Naive B cell (primary cell): ENCODE measurements around the gene LRRFIP1. TPM values are rescaled to one million over a fixed set of nuclear protein-coding genes. Genes with fewer than 3 reads are reported as not detected.
A peak's percentile ranks its signal among the peaks of the same experiment; 100 is the strongest.
"Not testable (repeated sequence)": the region's sequence is repeated elsewhere in the genome, so short reads cannot be mapped to it uniquely, and the experiment has no call there.

Experiments
- ATAC-seq, 2 donors: fragments of 150-1000 bp; cut with Tn5 transposase; 2 replicates each; pipeline ENCODE4 v1.10.0; 2021; ENCODE audit warnings: low read depth in 2 of 2, mild to moderate bottlenecking in 2 of 2, moderate library complexity in 2 of 2
- DNase-seq: peaks from one replicate; pipeline ENCODE4 v3.0.0; 2022
- H3K27ac Mint-ChIP-seq, 6 donors: one replicate each; pipeline ENCODE4 v1.8.0; 2020 to 2022; ENCODE audit warnings: mild to moderate bottlenecking in 6 of 6, mixed read lengths in 6 of 6, moderate library complexity in 5 of 6, inconsistent platforms in 2 of 6
- H3K27me3 Mint-ChIP-seq, 3 donors: one replicate each; pipeline ENCODE4 v1.8.0; 2021 to 2022; ENCODE audit warnings: mixed read lengths in 3 of 3, mild to moderate bottlenecking in 1 of 3
- H3K36me3 Mint-ChIP-seq, 2 donors: one replicate each; pipeline ENCODE4 v1.8.0; 2020 to 2022; ENCODE audit warnings: mixed read lengths in 2 of 2, inconsistent platforms in 1 of 2, mild to moderate bottlenecking in 1 of 2
- H3K4me1 Mint-ChIP-seq, 3 donors: one replicate each; pipeline ENCODE4 v1.8.0; 2020 to 2022; ENCODE audit warnings: mixed read lengths in 3 of 3, inconsistent platforms in 1 of 3, mild to moderate bottlenecking in 1 of 3, moderate library complexity in 1 of 3
- H3K4me3 Mint-ChIP-seq, 8 donors: one replicate each; pipeline ENCODE4 v1.8.0; 2020 to 2022; ENCODE audit warnings: mild to moderate bottlenecking in 8 of 8, mixed read lengths in 8 of 8, moderate library complexity in 8 of 8, inconsistent platforms in 2 of 8
- H3K9me3 Mint-ChIP-seq, 7 donors: one replicate each; pipeline ENCODE4 v1.8.0; 2020 to 2022; ENCODE audit warnings: mixed read lengths in 7 of 7, mild to moderate bottlenecking in 5 of 7, inconsistent platforms in 2 of 7, moderate library complexity in 1 of 7
- polyA plus RNA-seq, 6 donors: library from polyadenylated mRNA; unstranded; fragments of 300-500 nt; fragmentation: Illumina TruSeq; gene quantifications; one replicate each; pipeline ENCODE4 v1.2.3, GENCODE V29; 2021; ENCODE audit warnings: low read depth in 6 of 6

LRRFIP1 gene
- polyA plus RNA-seq, 6 donors from 2014 or later = 45.8 to 88.7 (median 68.2) TPM

DNA sequence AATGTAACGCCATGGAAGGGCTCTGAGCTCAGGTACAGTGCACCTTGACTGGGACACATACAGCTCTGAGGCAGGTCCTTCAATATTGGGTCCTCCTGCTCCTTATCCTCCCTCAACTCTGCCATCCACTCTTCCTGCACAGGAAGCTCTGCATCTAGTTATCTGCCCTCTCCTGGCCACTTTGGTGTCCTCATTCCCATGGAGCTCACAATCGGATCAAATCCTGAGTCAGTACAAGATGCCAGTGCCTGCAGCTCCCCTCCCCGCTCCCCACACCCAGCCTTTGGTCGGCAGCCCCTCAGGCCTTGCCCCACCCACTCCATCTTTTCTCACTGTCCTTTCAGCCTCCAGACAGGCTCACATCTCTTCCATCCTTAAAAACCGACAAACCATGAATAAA is 58.0 kb downstream of the LRRFIP1 start:
- no peak for ATAC-seq
- Mint-ChIP-seq H3K36me3 (no peaks in the 10 kb centered on the region), H3K9me3 (no peaks in the 10 kb centered on the region), H3K27me3 (no peaks in the 10 kb centered on the region), H3K27ac (peak overlapping the region; percentile 79 to 99 (median 90)), H3K4me1 (peaks cover 44 to 54% (median 44%) of the 10 kb centered on the region in 3 donors), H3K4me3 (no peak overlapping the region)
- no peak for DNase-seq

DNA sequence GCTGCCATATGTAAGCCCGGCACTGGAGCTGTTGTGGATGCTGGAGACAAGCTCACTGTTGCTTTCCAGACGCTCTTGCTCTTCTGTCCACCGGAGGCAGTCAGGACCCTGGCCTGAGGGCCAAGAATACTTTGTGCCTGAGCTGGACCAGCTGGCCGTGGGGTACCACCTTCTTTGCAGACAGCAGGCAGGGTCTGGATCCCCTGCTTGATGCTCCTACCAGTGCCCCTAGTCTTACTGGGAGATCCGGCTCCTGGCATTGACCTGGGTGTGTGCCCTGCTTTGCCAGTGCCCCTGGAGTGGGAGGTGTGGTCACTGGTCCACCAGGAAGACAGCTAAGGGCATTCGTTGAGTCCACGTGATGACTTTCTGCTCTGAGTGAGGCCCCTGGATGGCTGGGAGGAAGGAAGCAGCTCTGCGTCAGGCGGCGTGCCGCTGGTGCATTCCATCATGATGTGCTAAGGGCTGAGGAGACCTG is 59.3 kb downstream of the LRRFIP1 start:
- Mint-ChIP-seq H3K9me3 (no peaks in the 10 kb centered on the region), H3K27me3 (no peaks in the 10 kb centered on the region), H3K4me3 (peak overlapping the region in 7 of 8 donors; percentile 8 to 89 (median 67)), H3K27ac (peak overlapping the region; percentile 99 to 100 (median 100)), H3K4me1 (peaks cover 49 to 59% (median 50%) of the 10 kb centered on the region in 3 donors), H3K36me3 (no peaks in the 10 kb centered on the region)
- DNase-seq = no peak
- ATAC-seq = no peak

DNA sequence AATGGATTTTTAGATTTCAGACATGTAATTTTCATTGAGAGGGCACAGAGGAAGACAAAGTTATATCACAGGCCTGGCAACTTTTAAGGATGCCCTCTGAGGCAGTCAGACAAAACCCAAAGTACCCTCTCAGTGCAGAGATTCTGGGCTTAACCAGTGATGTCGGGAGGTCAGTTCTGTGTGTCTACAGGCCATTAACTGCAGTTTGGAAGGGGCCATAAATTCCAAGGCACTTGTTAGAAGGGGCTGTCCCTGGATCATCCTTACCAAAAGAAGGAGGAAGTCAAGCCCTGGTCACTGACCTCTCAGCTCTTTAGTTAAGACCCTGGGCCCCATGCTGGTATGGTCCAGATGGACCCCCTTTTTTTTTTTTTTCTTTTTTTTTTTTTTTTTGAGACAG is 60.7 kb downstream of the LRRFIP1 start:
- Mint-ChIP-seq H3K4me3 (peak overlapping the region; percentile 52 to 91 (median 80)), H3K27ac (peak overlapping the region; percentile 99 to 100 (median 100)), H3K27me3 (no peaks in the 10 kb centered on the region), H3K36me3 (no peaks in the 10 kb centered on the region), H3K9me3 (no peaks in the 10 kb centered on the region), H3K4me1 (peaks cover 52 to 60% (median 53%) of the 10 kb centered on the region in 3 donors)
- ATAC-seq = no peak
- DNase-seq = no peak

DNA sequence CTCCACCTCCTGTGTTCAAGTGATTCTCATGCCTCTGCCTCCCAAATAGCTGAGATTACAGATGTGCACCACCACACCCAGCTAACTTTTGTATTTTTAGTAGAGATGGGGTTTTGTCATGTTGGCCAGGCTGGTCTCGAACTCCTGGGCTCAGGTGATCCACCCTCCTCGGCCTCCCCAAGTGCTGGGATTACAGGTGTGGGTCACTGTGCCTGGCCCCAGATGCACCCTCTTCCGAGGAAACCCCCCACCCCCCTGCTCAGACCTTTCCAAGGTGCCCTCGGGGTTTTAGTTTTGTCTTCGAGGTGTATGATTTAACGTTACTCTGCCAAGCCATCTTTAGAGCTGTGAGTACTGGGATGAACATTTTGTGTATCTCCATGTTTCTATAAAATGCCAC is 61.2 kb downstream of the LRRFIP1 start:
- Mint-ChIP-seq H3K4me1 (peaks cover 57 to 65% (median 58%) of the 10 kb centered on the region in 3 donors), H3K4me3 (peak overlapping the region in 7 of 8 donors; percentile 61 to 93 (median 84)), H3K27ac (peak overlapping the region; percentile 99 to 100 (median 100))
- H3K36me3 Mint-ChIP-seq, ATAC-seq, H3K9me3 Mint-ChIP-seq, H3K27me3 Mint-ChIP-seq, DNase-seq: not testable (repeated sequence)

DNA sequence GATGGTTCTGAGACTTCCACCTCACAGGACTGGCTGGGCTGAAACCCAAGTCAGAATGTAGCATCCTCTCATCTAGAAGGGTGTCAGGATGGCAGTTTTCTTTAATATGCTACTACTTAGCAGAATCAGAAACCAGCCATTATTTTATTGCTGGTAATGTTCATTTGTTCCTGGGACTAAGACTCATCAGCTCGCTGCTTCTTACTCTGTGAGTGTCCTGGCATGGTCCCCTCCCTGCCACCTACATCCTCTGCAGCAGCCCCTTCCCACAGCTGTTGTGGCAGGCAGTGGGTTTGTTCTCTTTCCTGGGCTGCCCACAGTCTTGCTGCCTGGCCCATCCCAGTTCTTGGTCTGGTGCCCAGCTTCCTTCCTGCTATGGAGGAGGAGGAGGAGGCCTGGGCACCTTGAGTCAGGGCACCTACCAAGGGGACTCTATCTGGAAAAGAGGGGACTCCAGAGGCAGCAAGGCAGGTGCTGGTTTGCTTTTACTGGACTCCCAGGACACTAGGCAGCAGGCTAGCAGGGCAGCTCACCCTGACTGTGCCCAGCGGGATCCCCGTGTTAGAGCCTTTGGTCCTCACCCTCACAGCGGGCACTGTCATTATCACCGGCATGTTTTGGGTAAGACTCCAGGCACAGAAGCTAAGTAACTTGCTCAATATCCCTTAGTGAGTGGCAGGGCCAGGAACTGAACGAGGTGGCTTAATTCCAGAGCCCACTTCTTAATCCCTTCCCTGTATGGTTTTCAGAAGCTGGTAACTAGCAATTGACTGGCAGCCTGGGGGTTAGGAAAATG is 62.1 kb downstream of the LRRFIP1 start:
- Mint-ChIP-seq H3K4me1 (peaks cover 67 to 73% (median 68%) of the 10 kb centered on the region in 3 donors), H3K4me3 (peak overlapping the region; percentile 84 to 94 (median 88)), H3K9me3 (no peaks in the 10 kb centered on the region), H3K27ac (peak overlapping the region; percentile 99 to 100 (median 100)), H3K27me3 (no peaks in the 10 kb centered on the region), H3K36me3 (no peaks in the 10 kb centered on the region)
- ATAC-seq (no peak), DNase-seq (no peak)

DNA sequence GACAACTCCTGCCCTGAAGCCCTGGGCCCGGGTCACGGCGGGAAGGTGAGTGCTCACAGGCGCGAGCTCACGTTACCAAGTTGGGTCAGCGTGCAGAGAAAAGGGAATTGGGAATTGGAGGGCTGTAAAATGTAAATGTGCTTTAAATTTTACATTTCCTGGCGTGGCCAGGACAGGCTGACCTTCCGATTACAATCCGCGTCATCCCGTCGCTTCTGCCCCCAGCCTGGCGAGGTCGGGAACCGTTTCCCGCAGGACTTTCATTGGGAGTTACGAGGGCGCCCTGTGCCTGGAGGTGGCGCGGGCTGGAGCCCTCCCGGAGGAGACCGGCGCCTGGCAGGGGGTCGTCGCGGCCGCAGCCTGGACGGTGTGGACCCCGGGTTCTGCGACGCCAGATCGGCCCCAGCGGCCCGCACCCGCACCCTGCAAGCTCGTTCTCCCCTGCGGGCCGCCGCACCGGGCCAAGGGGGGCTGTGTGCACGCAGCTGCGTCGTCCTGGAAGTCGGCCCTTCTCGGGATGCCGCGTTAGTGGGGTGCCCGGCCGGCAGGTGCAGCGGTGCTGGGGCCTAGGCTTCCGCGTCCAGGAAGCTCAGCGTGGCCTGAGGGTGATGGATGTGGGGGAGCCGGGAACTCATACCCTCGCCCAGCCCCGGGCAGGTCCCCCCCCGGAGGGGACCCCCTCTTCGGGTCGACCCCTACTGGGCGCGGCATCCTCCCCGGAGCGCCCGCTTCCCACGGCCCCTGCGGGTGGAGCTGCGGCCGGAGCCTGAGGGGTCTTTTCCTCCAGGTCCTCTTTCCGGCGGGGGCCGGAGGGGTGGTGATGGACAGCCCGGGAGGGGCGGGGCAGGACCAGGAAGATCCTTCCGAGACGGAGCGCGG is 63.9 kb downstream of the LRRFIP1 start:
- Mint-ChIP-seq H3K4me1 (peaks cover 72 to 79% (median 78%) of the 10 kb centered on the region in 3 donors), H3K9me3 (no peaks in the 10 kb centered on the region), H3K27me3 (no peaks in the 10 kb centered on the region), H3K4me3 (peak overlapping the region; percentile 84 to 94 (median 88)), H3K36me3 (no peaks in the 10 kb centered on the region), H3K27ac (peak overlapping the region; percentile 69 to 100 (median 98))
- no peak for DNase-seq
- peak; percentile 3 for ATAC-seq

DNA sequence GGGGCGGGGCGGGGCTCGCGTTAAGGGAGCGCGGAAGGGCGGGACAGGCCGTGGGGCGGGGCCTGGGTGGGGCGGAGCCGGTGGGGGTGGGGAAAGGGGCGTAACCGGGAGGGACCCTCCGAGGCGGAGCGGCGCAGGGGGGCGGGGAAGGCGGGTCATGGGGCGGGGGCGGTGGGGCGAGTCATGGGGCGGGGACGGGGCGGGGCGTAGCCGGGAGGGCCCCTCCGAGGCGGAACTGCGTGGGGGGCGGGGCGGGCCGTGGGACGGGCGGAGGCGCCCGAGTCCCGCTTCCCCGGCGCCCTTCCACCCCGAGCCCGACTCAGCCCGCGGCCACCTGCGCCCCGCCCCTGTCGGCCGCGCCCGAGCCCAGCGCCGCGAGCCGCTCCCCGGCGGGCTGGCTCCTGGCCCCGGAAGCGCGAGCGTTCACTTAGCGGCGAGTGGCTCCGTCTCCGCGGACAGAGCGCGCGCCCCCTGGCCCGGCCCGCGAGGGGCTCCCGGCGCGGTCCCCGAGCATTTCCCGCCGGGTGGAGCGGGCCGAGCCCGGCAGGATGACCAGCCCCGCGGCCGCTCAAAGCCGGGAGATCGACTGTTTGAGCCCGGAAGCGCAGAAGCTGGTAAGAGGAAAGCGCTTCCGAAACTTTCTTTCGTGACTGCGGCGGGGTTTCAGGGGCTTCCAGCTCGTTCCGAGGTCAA is 64.7 kb downstream of the LRRFIP1 start:
- DNase-seq (peak; percentile 93), ATAC-seq (peak; percentile 55 to 56)
- H3K9me3 Mint-ChIP-seq = no peaks in the 10 kb centered on the region
- peak overlapping the region; percentile 83 to 95 (median 93) for H3K4me3 Mint-ChIP-seq
- H3K4me1 Mint-ChIP-seq = peaks cover 71 to 80% (median 79%) of the 10 kb centered on the region in 3 donors
- H3K36me3 Mint-ChIP-seq = no peaks in the 10 kb centered on the region
- H3K27ac Mint-ChIP-seq = peak overlapping the region; percentile 80 to 99 (median 98)
- H3K27me3 Mint-ChIP-seq = no peaks in the 10 kb centered on the region

DNA sequence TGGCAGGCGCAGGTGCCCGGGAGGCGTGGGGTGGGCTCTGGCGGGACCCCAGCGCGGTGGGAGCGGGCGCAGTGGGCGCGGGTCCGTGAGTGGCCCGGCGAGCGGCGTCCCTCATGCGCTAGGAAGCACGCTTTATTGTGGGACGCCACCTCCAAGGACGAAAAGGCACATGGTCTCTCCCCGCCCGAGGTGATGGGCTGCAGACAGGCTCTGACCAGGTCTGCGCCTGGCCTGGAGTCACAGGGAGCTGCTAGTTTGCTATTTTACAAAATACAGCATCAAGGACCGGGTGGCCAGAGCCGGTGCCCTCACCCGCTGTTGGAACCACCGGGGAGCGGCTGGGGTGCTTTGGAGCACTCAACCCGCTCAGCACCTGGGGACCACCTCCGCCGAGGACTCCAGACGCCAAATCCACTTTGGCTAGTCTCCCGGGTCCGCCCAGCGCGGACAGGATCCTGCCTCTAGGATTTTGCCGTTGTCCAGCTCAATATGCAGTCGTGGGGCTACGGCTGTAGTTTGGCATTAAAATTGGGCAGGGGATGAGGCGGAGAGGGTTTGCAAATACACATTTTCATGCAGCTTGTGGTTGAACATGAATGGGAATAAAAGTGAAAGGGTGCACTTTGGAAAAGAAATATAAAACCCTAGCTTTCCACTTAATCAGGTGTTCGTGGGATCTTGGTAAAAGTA is 65.4 kb downstream of the LRRFIP1 start:
- Mint-ChIP-seq H3K9me3 (no peaks in the 10 kb centered on the region), H3K27me3 (no peaks in the 10 kb centered on the region), H3K36me3 (no peaks in the 10 kb centered on the region), H3K4me3 (peak overlapping the region; percentile 83 to 95 (median 92)), H3K4me1 (peaks cover 71 to 80% (median 79%) of the 10 kb centered on the region in 3 donors), H3K27ac (peak overlapping the region; percentile 80 to 99 (median 96))
- DNase-seq = no peak
- no peak for ATAC-seq

DNA sequence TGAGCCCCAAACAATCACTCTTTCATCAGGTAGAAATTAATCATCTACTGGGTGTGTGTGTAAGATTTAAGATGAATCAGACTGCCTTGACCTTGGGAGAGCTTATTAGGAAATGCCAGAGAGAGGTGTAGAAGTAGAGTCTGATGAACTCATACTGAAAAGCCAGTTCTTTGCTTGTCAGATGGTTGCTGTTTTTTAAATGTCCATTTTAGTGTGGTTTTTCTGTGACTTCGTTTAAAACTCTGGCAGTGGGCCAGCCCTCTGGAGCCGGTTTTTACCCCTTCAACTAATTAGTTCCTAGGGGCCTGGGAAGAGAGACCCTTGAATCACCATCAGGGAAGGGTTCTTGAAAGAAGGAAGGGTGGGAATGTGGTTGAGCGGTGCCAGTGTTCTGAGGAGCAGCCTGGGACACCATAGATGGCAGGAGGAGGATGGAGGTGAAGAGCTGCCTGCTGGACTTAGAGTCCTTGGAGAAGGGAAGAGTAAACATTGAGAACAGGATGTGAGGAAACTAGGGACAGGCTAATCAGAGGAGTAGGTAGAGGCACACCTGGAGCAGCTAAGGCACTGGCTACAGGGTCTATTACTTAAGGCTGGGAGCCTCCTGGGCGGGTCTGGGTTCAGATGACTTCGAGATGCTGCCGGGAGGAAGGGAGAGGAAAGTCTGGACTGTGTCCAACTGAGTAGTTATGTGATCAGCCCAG is 66.1 kb downstream of the LRRFIP1 start:
- Mint-ChIP-seq H3K36me3 (no peaks in the 10 kb centered on the region), H3K9me3 (no peaks in the 10 kb centered on the region), H3K27ac (peak overlapping the region; percentile 80 to 99 (median 96)), H3K4me3 (peak overlapping the region; percentile 83 to 95 (median 92)), H3K4me1 (peaks cover 70 to 82% (median 80%) of the 10 kb centered on the region in 3 donors), H3K27me3 (no peaks in the 10 kb centered on the region)
- DNase-seq (no peak), ATAC-seq (no peak)

DNA sequence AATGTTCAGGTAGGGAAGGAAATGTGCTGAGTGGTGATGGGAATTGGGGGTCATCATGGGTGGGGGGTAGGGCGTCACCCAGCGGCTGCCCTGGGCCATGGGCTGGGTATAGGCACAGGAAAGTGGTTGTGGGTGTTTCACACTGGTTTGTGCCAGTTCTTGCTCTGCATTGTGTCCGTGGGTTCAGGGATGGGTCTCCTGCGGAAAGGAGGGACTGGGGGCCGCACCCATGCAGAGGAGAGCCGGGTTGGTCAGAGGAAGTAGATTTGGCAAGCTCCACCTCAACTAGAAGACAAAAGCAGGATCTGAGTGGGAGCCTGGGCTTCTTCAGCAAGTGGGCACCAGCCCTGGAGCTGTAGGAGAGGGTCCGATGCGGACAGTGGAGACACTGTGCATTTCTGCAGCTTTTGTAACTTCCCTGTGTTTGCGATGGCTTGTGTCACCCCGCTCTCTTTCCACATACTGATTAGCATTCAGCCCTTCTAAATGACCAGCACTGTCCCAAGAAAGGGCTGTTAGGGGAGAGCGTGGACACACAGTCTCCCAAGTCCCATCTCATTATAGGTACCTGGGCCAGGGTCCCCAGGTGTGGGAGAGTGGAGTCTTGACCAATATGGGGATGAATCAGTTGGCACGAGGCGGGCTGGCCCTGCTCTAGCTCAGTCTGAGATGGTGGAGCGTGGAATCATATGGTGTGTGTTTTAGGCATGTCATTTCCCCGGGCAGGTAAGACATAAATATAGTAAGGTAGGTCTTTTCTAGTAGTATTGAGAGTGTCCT is 67.2 kb downstream of the LRRFIP1 start:
- no peak for DNase-seq

DNA sequence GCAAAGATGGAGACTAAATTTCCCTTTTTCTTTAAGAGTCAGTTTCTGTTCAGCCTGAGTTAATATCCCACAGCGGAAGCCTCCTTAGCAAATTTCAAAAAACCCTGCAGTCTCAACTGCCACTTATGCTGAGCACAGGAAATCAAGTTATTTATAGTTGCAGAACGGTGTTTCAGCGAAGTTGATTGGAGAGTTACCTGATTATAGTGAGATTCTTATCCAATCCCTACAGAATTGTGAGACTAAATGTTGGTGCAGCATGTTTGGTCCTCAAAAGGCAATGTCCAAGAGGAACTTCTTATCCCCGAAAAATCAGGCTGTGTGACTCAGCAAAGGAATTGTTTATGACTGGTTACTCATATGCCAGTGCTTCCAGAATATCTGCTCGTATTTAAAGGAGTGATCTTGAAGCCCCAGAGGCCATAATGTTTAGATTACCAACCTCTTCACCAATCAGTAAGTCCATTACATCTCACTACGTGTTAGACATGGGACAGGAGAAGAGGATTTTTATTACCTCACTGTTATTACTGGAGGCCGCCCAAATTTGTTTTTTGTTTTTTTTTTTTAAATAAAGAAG is 67.9 kb downstream of the LRRFIP1 start:
- peaks cover 68 to 79% (median 78%) of the 10 kb centered on the region in 3 donors for H3K4me1 Mint-ChIP-seq
- H3K27ac Mint-ChIP-seq = peak overlapping the region; percentile 80 to 99 (median 96)
- H3K27me3 Mint-ChIP-seq = no peaks in the 10 kb centered on the region
- no peaks in the 10 kb centered on the region for H3K36me3 Mint-ChIP-seq
- H3K9me3 Mint-ChIP-seq = no peaks in the 10 kb centered on the region
- ATAC-seq = peak; percentile 20 to 28
- peak overlapping the region; percentile 83 to 95 (median 92) for H3K4me3 Mint-ChIP-seq
- peak; percentile 70 for DNase-seq

More for the DNA sequence above, 67.2 kb downstream of the LRRFIP1 start:
- H3K4me1 Mint-ChIP-seq = peaks cover 69 to 79% (median 78%) of the 10 kb centered on the region in 3 donors
- H3K4me3 Mint-ChIP-seq = peak overlapping the region; percentile 83 to 95 (median 92)
- H3K36me3 Mint-ChIP-seq = no peaks in the 10 kb centered on the region
- no peak for ATAC-seq
- no peaks in the 10 kb centered on the region for H3K27me3 Mint-ChIP-seq
- H3K27ac Mint-ChIP-seq = peak overlapping the region; percentile 80 to 99 (median 96)
- no peaks in the 10 kb centered on the region for H3K9me3 Mint-ChIP-seq
